Jurkat, Clone E6-1 (cell line): ENCODE data around the gene HPS1.

Source experiments
- DNase-seq: peaks from one replicate; pipeline ENCODE4 v3.0.0-alpha.2; 2011; ENCODE audit warnings: low read depth, low spot score
- H3K4me3 ChIP-seq: 2 replicates; pipeline ENCODE4 v1.5.1; 2011; ENCODE audit warnings: mild to moderate bottlenecking, low read length, control low read depth, moderate library complexity

HPS1 gene

DNA sequence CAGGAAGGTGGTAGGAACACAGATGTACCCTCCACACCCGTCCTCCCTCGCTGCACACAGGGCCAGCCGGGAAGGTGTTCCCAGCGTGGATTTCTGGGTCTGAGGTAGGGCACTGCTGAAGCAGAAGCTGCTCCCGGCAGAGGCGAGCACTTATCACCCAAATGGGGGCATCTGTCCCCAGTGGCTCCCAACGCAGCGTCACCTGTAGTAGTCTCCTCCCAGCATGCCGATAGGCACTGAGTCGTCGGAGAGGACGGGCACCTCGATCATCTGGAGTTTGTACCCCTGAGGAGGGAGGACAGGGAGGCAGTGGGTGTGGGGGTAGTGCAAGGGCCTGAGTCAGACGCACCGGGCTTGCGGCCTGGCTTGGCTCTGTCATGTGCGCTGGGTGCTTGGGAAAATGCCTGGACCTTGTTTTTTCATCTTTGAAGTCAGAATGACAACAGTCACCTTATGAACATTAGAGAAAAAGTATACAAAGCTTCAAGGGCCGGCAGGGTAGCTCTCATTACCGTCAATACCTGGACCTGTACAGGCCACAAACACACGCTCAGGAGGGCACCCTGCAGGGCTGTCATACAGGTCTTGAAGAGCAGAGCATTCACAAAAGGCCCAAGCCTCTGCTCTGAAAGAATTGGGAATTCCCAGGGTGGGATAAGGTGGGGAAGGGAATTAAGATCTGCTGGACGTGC lies 28.6 kb downstream of the HPS1 start:
- no peak overlapping the region for H3K4me3 ChIP-seq
- no peak for DNase-seq

DNA sequence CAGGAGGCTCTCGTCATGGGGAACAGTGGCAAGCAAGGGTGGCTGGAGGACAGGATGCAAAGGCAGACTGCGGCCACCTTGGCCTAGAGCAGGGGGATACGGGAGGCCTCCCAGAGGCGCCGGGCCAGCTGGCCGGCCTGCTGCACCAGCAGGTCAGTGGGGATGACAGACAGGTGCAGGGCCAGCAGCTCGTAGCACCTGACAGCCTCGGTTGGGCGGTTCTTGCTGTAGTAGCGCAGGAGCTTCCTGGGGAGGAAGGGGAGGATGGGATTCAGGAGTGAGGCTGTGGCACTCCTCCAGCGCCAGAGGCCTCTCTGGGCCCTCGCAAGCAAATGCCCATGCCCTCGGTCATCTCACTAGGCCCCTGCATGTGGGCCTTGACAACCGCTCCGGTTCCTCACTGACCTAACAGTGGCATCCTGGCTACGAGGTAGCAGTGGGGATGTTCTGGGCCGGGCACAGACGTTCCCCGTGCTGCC lies 29.2 kb downstream of the HPS1 start:
- H3K4me3 ChIP-seq: no peak overlapping the region
- DNase-seq: no peak

DNA sequence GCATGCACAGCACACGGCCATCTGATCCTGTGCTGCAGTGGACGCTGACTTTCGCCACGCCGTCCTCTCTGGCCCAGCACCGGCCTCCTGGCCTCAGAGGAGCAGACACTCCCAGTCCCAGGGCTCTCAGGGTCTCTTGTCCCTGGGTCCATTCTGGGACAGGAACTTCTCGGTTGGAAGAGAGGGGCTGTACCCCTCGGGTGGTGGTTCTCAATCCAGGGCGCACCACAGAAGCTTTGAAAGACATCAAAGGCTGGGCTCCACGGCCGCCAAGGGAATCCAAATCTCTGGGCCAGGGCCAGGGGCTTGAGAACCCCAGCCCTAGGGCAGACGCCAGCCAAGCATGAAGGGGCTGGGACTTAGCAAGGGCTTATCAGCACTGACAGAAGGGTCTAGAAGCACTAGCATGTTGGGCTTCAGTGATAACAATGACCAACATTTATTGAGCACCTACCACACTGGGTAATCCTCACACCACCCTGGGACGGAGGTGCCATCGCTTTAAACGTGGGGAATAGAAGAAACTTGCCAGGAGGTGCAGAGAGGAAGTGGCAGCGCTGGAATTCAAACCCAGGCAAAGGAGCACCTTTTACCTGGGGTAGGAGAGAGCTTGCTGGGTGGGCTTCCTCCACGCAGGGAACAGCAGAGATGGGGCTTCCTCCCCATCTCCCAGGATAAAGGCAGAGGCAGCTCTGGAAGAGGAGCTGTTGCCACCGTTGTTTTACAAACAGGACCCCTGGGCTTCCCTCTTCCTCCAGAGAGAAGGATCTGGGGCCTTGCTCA lies 29.9 kb downstream of the HPS1 start:
- no peak overlapping the region for H3K4me3 ChIP-seq
- no peak for DNase-seq

DNA sequence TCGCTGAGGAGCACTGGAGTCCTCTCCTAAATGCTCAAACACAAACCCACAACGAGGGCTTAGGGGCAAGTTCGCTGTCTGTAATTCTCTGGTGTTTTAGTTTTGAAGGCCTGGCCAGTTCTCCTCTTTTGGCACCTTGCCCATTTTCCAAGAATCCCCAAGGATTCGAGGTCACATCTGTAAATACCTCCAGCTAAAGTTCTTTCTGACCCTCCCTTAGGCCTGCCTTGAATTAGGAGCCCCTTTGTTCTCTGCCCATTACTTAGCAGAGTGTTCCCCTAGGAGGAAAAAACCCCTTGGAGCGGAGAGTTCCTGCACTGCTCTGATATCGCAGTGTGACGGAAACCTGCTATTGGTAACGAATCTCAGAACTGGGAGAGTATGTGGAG lies 31.0 kb downstream of the HPS1 start:
- no peak for DNase-seq

DNA sequence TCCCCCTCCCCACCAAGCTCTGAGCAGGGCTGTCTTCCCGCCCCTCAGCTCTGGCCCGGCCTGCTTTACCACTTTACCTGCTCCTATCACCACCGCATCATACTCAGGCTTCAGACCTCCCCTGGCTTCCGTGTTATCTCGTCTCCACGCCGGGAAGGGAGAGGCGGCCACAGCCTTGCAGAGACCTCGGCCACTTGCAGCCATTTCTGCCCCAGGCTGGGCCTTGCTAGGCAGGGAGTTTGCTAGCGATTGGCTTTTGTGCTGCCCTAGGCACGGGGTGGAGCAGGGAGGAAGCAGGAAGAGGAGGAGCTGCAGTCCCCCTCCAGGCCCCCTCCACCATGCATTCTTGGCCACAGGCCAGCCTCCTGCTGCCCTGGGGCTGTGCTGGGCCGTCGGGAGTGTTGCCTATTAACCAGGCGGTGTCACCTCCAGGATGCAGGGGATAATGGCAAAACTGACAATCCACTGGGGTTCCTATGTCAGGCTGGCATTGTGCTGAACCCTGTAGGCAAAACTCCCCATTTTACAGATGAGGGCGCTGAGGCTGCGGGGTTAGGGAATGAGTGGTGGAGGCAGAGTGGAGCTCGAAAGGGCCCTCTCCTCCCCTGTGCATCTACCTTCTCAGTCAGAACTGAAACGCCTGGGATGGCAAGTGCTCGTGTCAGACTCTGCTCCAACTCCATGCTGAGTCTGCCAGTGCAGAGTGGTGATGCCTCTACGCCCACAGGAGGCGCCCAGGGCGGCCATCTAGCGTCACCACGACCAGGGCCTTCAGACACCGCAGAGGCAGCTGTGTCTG lies 31.6 kb downstream of the HPS1 start, which contains the start of gene PYROXD2:
Gene PYROXD2, minus strand, starts transcription at position 251 of the 799 bp plus-strand sequence. Its CDS starts 47 bp downstream, at position 204.
- peak; percentile 83 for DNase-seq

More for the DNA sequence above, 31.0 kb downstream of the HPS1 start:
- H3K4me3 ChIP-seq: no peak overlapping the region

DNA sequence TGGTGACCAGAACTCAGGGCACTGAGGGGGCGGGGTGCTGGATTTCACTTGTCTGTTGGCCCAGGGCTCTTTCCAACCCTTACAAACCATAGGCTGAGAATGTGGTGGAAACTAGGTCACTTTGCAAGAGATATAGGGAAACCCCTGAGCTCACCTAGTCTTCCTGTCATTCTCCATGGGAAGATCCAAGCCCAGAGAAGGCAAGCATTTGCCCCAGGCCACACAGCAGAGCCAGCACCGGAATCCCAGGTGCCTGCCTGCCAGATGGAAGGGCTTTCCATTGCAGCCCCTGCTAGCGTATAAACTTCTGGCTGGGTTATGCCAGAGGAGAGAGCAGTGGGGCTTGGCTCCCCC lies 32.2 kb downstream of the HPS1 start:
- H3K4me3 ChIP-seq: peak overlapping the region; percentile 80
- DNase-seq: no peak

More for the DNA sequence above, 31.6 kb downstream of the HPS1 start, which contains the start of gene PYROXD2:
- peak within 1 kb of the TSS; percentile 80 for H3K4me3 ChIP-seq

DNA sequence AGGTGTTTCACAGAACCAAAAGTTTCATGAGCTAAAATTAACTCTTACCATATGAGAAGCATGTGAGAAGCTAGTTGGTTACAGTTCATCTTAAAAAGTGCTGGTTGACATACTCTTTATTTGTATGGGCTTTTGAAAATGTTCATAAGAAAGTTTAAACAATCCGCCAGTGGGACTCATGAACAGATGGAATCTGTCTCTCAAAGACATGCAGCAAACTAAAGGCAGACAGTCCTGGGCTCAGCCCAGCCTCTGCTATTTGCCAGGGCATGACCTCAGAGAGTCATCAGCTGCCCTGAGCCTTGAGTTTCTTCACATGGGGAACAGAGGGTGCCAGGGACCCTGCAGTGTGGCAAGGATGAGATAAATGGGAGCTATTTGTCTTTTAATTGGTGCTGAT lies 35.0 kb downstream of the HPS1 start:
- no peak for DNase-seq
- H3K4me3 ChIP-seq: no peak overlapping the region

DNA sequence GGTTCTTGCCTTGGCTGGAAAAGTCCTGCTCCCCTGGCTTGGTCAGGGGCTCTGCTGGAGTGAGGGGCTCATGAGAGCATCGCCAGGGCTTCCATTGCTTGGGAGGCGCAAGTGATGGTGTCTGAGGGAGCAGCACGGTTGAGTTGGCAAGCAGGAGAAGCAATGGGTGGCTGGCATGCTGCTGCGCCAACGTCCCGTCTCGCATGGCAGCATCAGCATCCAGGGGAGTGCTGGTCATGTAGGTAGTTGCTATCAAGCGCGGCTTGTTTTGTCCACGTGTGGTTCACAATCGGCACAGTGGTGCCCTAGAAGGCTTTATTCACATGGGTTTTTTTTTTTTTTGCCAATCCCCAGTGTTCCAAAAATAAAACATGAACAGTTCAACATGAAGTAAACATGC lies 35.6 kb downstream of the HPS1 start:
- no peak overlapping the region for H3K4me3 ChIP-seq
- no peak for DNase-seq

DNA sequence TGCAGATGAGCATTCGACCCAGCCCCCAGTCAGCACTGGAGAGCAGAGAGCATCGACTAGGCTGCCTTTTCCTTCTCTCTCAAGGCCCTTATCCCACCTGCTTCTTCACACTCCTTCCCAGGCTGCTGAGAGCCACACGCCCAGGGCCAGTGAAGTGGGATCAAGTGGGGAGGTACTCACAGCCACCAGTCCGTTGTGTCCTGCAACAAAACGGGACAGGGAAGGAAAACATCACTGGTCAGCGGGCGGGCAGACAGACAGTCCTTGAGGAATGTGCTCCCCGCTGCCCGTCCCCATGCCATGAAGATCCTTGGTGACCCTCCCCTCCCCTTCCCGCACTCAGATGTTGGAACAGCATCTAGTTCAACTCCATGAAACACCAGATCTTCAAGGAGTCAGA lies 36.0 kb downstream of the HPS1 start:
- DNase-seq: no peak
- no peak overlapping the region for H3K4me3 ChIP-seq

DNA sequence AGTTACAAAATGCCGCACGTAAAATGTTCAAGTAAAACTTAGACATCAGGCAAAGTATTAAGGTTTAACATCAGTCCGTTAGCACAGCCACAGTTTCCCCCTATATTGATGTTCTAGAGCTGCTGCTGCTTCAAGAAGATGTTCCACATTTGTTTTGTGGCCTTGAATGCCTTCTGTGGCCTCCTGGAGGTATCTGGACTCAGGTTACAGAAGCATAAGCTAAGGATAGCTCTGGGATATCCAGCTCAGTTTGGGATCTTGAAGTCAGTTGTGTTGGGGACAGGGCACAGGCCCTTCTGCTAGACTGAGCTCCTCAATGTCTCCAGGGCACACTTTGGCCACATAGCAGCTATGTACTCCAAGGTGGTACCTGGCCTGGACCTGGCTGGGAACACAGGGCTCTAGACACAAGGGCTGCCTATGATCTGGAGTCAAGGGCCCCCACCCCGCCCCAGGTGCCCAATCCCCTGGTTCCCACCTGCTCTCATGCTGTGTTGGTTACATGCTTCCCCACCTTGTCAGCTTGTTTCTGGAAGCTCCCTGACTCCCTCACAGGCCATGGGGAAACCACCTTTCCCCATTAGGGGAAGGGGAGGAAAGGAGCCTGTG lies 36.5 kb downstream of the HPS1 start:
- DNase-seq: no peak

DNA sequence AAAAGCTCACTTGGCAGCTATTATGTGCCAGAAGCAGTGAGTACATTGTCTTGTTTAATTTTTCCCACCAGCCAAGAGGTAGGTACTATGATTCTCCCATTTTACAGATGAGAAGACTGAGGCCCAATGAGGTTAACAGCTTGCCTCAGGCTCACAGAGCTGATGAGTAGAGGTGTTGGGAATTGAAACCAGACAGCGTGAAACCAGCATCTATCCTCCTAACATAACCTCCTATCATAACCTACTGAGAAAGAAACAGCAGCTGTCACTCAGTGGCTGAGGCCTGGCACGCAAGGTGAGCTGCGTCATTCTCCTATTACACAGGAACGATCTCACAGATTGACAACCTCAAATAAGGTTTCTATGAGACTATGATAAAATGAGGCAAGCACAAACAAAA lies 37.9 kb downstream of the HPS1 start:
- H3K4me3 ChIP-seq: no peak overlapping the region
- DNase-seq: no peak

More for the DNA sequence above, 36.5 kb downstream of the HPS1 start:
- H3K4me3 ChIP-seq: no peak overlapping the region

DNA sequence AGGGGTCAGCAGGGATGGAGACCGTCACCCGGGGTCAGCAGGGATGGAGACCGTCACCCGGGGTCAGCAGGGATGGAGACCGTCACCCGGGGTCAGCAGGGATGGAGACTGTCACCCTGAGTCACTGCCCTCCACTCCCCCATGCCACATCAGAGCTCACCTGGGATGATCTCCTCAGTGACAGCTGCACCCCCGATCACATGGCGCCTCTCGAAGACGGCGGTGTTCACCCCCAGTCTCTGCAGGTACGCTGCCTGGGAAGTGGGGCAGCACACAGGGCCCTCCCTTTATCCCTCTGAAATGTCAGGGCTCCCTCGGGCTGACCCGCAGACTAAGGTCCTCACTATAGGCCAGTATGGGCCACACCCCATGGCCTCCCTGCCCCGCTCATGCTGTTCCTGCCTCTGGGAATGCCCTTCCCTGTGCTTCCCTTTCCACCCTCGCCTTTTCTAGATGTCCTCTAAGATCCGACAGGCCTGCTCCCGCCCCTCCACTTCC lies 38.9 kb downstream of the HPS1 start:
- H3K4me3 ChIP-seq: no peak overlapping the region
- no peak for DNase-seq

DNA sequence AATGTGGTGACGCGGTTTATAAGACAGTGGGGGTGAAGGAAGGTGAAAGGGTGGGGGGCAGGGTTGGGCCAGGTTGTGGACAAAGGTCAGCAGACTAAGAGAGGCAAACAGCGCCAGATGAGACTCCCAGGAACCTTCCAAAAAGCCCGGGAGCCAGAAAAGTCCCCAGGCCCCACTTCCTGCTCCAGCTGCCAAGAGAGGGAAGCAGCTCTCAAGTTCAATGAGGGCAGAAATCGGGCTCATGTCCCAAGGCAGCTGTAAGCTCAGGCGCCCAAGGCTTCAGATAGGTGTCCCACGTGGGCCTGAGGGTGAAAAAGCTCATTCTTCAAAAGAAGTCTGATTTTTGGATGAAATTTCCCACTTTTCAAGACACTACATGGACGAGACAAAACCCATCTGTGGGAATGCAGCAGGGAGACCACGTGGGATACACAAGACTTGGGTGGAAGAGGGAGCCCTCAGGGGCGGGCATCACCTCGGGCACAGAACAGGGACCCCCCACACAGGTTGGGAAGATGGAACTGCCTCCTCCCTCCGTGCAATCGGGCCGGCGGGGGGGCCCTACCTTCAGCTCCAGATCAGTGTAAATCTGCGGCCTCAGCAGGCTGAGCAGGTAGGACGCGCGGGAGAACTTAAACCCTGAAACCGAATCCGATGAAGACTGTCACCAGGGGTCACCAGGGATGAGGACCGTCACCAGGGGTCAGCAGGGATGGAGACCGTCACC lies 39.6 kb downstream of the HPS1 start:
- no peak overlapping the region for H3K4me3 ChIP-seq
- no peak for DNase-seq

DNA sequence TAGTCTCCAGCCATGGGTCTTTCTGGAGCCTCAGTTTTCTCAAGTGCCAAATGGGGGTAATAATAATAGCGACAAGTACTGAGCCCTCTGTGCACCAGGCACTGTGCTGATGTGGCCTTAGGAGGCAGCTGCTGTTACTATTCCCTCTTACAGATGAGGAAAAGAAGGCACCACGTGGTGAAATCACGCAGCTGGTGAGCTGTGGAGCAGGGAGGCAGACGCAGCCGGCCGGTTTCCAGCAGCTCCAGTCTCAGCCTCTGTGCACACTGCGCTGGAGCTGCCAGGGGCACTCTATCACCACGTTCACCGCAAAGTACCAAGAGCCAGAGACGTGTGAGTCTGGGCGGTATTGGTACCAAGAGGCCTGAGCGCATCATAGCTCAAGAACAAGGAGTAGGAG lies 41.3 kb downstream of the HPS1 start:
- H3K4me3 ChIP-seq: no peak overlapping the region
- no peak for DNase-seq

DNA sequence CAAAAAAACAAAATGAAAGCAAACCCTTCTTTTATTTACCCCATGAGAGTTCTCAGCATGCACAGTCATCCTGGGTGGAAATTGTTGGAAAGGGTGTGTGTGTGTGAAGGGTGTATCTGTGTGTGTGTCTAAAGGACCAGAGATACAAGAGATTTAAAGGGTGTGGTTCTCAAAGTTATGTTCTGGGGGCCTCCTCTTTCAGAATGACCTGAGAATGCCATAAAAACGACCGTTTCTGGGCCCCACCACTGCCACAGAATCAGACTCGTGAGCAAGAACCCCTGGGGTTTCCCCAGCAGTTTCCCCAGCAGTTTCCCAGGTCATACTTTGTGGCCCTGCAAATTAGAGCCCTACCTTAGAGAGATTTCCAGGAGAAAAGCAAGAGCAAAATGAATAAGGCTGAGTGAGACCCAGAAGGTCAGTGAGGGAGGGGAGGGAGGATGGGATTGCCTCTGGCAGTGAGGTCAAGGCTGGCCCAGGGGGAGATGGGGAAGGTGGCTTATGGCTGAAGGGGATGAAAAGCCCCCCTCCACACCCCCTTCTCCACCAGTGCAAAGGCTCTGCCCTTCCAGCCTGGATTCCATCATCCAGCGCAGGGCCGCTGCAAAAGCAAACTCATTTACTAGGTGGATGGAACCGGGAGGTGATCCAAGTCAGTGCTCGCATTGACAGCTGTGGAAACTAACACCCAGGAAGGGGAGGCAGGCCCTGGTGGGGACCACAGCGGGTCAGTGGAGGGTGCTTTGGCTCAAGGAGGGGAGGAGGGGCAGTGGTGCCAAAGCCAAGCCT lies 42.0 kb downstream of the HPS1 start:
- DNase-seq: no peak
- H3K4me3 ChIP-seq: no peak overlapping the region

DNA sequence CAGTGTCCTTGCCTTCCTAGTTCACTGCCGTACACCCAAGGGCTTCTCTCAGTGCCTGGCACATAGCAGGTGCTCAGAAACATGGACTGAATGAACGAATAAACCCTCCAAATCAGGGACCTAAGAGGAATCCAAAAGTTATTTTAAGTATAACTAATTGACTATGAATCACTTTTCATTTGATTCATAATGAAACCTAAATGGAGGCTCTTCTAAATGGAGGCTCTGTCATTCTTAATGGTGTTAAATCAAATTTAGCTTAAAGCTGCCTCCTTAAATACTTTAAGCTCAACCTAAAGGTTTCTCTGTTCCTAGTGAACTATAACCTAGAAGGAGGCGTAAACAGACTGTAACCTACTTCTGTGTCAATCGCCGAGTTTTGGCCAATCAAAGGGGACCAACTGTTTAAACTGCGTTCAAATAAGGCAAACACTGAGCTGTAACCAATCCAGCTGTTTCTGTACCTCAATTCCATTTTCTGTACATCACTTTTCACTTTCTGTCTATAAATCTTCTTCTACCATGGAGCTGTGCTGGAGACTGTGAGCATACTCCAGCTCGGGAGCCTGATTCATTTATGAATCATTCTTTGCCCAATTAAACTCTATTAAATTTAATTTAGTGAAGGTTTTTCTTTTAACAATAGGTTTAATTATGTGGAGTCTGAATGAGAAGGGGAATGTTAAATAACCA lies 42.8 kb downstream of the HPS1 start:
- no peak for DNase-seq
- H3K4me3 ChIP-seq: no peak overlapping the region
